ENCODE measurements around the gene SEC61A2.

Gene SEC61A2

GRCh38 chr10:12195603-12196506 lies 66.4 kb downstream of the SEC61A2 start, which contains the start of the genes CDC123 and NUDT5:
Gene CDC123 (plus strand): TSS chr10:12196188. CDS start chr10:12196246, 58 bp downstream.
Gene NUDT5 (minus strand): TSS chr10:12195891. CDS start chr10:12186291, 9,600 bp downstream.
- peak; percentile 58 to 61 for DNase-seq (ENCODE audit: low read depth in 2 of 2, low spot score in 1 of 2)

GRCh38 chr10:12196531-12197211 lies 67.2 kb downstream of the SEC61A2 start:
- DNase-seq (ENCODE audit: low read depth in 2 of 2, low spot score in 1 of 2), result no peak

GRCh38 chr10:12198156-12198555 lies 68.7 kb downstream of the SEC61A2 start:
- DNase-seq (ENCODE audit: low read depth in 2 of 2, low spot score in 1 of 2), result no peak

DNA sequence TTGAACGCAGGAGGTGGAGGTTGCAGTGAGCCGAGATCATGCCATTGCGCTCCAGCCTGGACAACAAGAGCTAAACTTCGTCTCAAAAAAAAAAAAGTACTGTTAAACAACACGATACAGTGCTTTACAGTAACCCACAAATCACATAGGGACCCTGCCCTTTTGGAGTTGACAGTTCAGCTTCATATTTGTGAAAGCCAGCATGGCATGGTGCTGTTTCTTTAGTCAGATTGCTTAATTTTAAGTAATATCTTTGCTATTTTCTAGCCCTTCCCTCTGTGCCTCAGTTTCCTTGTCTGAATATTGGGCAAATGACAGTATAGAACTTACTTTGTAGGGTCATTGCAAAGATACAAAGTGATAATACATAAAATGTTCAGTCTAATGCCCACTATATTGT lies 71.4 kb downstream of the SEC61A2 start:
- DNase-seq (ENCODE audit: low read depth in 2 of 2, low spot score in 1 of 2), result no peak

DNA sequence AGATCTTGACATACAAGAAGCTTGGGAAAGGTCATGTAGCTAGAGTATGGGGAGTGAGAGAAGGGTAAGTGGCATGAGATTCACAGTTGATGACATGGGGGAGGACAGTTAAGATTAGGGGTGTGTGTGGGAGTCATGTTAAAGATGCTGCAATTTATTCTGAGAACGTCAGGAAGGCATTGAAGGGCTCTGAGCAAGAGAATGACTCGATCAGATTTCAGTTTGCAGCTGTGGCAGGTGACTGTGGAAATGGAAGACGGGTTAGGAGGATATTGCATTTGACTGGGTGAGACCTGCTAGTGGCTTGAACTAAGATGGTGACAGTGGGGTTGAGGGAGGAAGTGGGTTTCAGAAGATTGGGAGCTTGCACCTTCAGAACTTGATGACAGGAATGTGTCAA lies 72.1 kb downstream of the SEC61A2 start:
- no peak for DNase-seq (ENCODE audit: low read depth in 2 of 2, low spot score in 1 of 2)

GRCh38 chr10:12202226-12202625 lies 72.7 kb downstream of the SEC61A2 start:
- no peak for DNase-seq (ENCODE audit: low read depth in 2 of 2, low spot score in 1 of 2)

GRCh38 chr10:12205082-12205481 lies 75.6 kb downstream of the SEC61A2 start:
- DNase-seq (ENCODE audit: low read depth in 2 of 2, low spot score in 1 of 2), result no peak

DNA sequence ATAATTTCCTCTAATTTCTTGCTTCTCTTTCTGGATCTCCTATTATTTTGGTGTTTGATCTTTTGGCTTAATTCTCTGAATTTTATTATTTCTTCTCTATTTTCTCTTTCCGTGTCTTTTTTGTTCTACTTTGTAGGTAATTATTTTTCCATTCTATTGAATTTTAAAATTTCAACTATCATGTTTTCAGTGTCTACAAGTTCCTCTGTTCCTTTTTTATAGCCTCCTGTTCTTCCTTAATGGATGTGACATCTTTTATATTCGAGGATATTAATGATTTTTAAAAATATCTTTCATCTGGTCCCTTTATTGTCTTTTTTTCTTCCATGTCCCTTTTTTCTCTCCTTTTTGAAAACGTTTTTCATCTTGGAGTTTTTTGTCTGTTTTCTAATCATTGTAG lies 77.6 kb downstream of the SEC61A2 start:
- DNase-seq (ENCODE audit: low read depth in 2 of 2, low spot score in 1 of 2), result no peak

DNA sequence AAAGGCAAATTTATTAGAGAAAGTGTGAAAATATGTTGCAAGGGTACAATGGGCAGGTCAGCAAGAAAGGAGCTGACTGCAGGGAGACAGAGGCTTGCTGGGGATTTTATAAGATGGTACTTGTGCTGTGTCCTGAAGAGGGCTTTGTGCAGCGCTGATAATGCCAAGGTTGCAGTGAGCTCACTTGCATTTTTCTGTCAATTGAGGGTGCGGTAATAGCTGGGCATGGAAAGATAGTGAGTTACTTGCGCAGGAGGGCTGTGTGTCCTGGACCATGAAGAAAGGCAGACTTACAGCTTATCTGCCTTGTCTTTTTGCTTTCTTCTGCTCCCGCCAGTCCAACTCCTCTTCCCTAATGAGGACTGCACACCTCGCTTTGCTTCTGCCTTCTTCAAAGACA lies 79.0 kb downstream of the SEC61A2 start:
- DNase-seq (ENCODE audit: low read depth in 2 of 2, low spot score in 1 of 2), result no peak

DNA sequence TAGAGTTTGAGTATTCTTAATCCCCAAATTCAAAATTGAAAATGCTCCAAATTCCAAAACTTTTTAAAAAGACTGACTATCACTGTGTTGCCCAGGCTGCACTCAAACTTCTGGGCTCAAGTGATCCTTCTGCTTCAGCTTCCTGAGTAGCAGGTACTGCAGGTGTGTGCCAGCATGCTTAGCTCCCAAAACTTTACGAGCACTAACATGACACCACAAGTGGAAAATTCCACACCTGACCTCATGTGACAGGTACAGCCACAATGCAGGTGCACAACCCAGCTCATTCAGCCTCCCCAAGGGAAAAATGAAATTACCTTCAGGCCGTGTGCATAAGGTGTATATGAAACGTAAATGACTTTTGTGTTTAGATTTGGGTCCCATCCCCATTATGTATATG lies 83.0 kb downstream of the SEC61A2 start:
- no peak for DNase-seq (ENCODE audit: low read depth in 2 of 2, low spot score in 1 of 2)

DNA sequence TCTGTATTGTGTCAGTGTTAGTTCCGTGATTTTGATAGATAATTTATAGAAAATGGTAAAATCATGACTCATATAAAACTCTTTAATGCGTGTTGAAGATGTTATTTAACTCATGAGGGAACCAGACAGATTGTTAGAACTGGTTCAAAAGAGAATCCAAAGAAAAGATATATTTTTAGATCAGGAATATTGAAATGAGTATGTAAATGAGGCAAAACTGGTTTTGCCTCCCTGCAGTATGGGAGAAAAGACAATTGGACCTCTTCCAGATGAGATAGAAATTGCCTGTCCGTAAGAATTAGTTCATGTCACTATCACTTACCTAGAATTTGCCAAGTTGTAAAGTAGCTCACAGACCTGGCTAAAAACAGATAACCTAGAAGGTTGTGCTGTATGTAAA lies 84.1 kb downstream of the SEC61A2 start:
- DNase-seq (ENCODE audit: low read depth in 2 of 2, low spot score in 1 of 2), result no peak

- no peak for DNase-seq (ENCODE audit: low read depth in 2 of 2, low spot score in 1 of 2)
Observed at GRCh38 chr10:12214093-12214492, 84.6 kb downstream of the SEC61A2 start.

- DNase-seq (ENCODE audit: low read depth in 2 of 2, low spot score in 1 of 2), result no peak
Observed at GRCh38 chr10:12214763-12215218, 85.3 kb downstream of the SEC61A2 start.

Data from stimulated activated CD8-positive, alpha-beta memory T cell treated with anti-CD3 and anti-CD28 coated beads, Interleukin-4, amount 100 ng/mL, for 4 hours (primary cell).